HEK293 (cell line): ENCODE data around the gene PRR19.
A peak's percentile ranks its signal among the peaks of the same experiment; 100 is the strongest.

Experiments used
- BCL11A ChIP-seq: fragments of 450-650 bp; formaldehyde crosslinking; IDR thresholded peaks from 2 replicates; pipeline ENCODE4 v1.5.1; 2016; ENCODE audit warnings: low read depth, missing biosample characterization, missing genetic modification characterization
- BCL11B ChIP-seq: fragments of 450-650 bp; formaldehyde crosslinking; IDR thresholded peaks from 2 replicates; pipeline ENCODE4 v1.5.1; 2016; ENCODE audit warnings: low read depth, missing biosample characterization, missing genetic modification characterization
- GLI2 ChIP-seq: fragments of 450-650 bp; formaldehyde crosslinking; IDR thresholded peaks from 2 replicates; pipeline ENCODE4; 2017; ENCODE audit warnings: missing biosample characterization, missing genetic modification characterization, low read depth, borderline replicate concordance
- GLI4 ChIP-seq: fragments of 450-650 bp; formaldehyde crosslinking; IDR thresholded peaks from 2 replicates; pipeline ENCODE4 v1.5.1; 2016; ENCODE audit warnings: missing biosample characterization, missing genetic modification characterization
- HOXD13 ChIP-seq: sonication (generic); formaldehyde crosslinking; IDR thresholded peaks from 2 replicates; pipeline ENCODE4 v1.8.0; 2022; ENCODE audit warnings: missing genetic modification reagents, borderline replicate concordance
- KLF16 ChIP-seq: fragments of 450-650 bp; formaldehyde crosslinking; IDR thresholded peaks from 2 replicates; pipeline ENCODE4 v1.5.1; 2017; ENCODE audit warnings: missing biosample characterization, missing genetic modification characterization
- OVOL3 ChIP-seq: fragments of 450-650 bp; formaldehyde crosslinking; IDR thresholded peaks from 2 replicates; pipeline ENCODE4 v1.5.1; 2016; ENCODE audit warnings: missing biosample characterization, missing genetic modification characterization
- SALL2 ChIP-seq: fragments of 450-650 bp; formaldehyde crosslinking; IDR thresholded peaks from 2 replicates; pipeline ENCODE4 v1.5.0; 2017; ENCODE audit warnings: missing biosample characterization, mild to moderate bottlenecking, missing genetic modification characterization, borderline replicate concordance
- ZFP69B ChIP-seq: fragments of 450-650 bp; formaldehyde crosslinking; IDR thresholded peaks from 2 replicates; pipeline ENCODE4 v1.5.1; 2016; ENCODE audit warnings: missing biosample characterization, missing genetic modification characterization
- ZNF112 ChIP-seq: fragments of 450-650 bp; formaldehyde crosslinking; IDR thresholded peaks from 2 replicates; pipeline ENCODE4 v1.5.0; 2017; ENCODE audit warnings: missing biosample characterization, missing genetic modification characterization
- ZNF146 ChIP-seq: fragments of 450-650 bp; formaldehyde crosslinking; IDR thresholded peaks from 2 replicates; pipeline ENCODE4 v1.5.1; 2016; ENCODE audit warnings: missing biosample characterization, missing genetic modification characterization
- ZNF157 ChIP-seq: fragments of 450-650 bp; formaldehyde crosslinking; IDR thresholded peaks from 2 replicates; pipeline ENCODE4 v1.5.1; 2016; ENCODE audit warnings: missing biosample characterization, missing genetic modification characterization
- ZNF184 ChIP-seq: fragments of 450-650 bp; IDR thresholded peaks from 2 replicates; pipeline ENCODE4 v1.5.1; 2018; ENCODE audit warnings: missing biosample characterization, mild to moderate bottlenecking, missing genetic modification characterization
- ZNF394 ChIP-seq: fragments of 450-650 bp; formaldehyde crosslinking; IDR thresholded peaks from 2 replicates; pipeline ENCODE4 v1.5.1; 2016; ENCODE audit warnings: missing biosample characterization, missing genetic modification characterization, mild to moderate bottlenecking, moderate library complexity, borderline replicate concordance
- ZNF548 ChIP-seq: fragments of 450-650 bp; formaldehyde crosslinking; IDR thresholded peaks from 2 replicates; pipeline ENCODE4 v1.5.1; 2016; ENCODE audit warnings: missing biosample characterization, missing genetic modification characterization
- ZNF610 ChIP-seq: fragments of 450-650 bp; formaldehyde crosslinking; IDR thresholded peaks from 2 replicates; pipeline ENCODE4 v1.5.1; 2016; ENCODE audit warnings: missing biosample characterization, missing genetic modification characterization, borderline replicate concordance
- ZNF664 ChIP-seq: fragments of 450-650 bp; formaldehyde crosslinking; IDR thresholded peaks from 2 replicates; pipeline ENCODE4 v1.5.1; 2016; ENCODE audit warnings: missing biosample characterization, missing genetic modification characterization
- TF ChIP-seq, protein P1 (sequence below): fragments of 450-650 bp; formaldehyde crosslinking; IDR thresholded peaks from 2 replicates; pipeline ENCODE4; 2016; ENCODE audit warnings: missing biosample characterization, missing genetic modification characterization
- TF ChIP-seq, protein P2 (sequence below): fragments of 450-650 bp; formaldehyde crosslinking; IDR thresholded peaks from 2 replicates; pipeline ENCODE4 v1.5.1; 2016; ENCODE audit warnings: missing biosample characterization, missing genetic modification characterization
- TF ChIP-seq, protein P3 (sequence below): fragments of 450-650 bp; formaldehyde crosslinking; IDR thresholded peaks from 2 replicates; pipeline ENCODE4 v1.5.1; 2016; ENCODE audit warnings: missing biosample characterization, missing genetic modification characterization
- TF ChIP-seq, protein P4 (sequence below): fragments of 450-650 bp; formaldehyde crosslinking; IDR thresholded peaks from 2 replicates; pipeline ENCODE4 v1.5.1; 2016; ENCODE audit warnings: missing biosample characterization, missing genetic modification characterization
- TF ChIP-seq, protein P5 (sequence below): fragments of 450-650 bp; formaldehyde crosslinking; IDR thresholded peaks from 2 replicates; pipeline ENCODE4 v1.5.1; 2017; ENCODE audit warnings: missing biosample characterization, missing genetic modification characterization
- TF ChIP-seq, protein P6 (sequence below): fragments of 450-650 bp; formaldehyde crosslinking; conservative IDR thresholded peaks from 2 replicates; pipeline ENCODE4 v1.5.1; 2016; ENCODE audit warnings: low read depth, missing biosample characterization, missing genetic modification characterization
- TF ChIP-seq, protein P7 (sequence below): fragments of 450-650 bp; formaldehyde crosslinking; IDR thresholded peaks from 2 replicates; pipeline ENCODE4 v1.5.1; 2016; ENCODE audit warnings: missing biosample characterization, missing genetic modification characterization
- TF ChIP-seq, protein P8 (sequence below): fragments of 450-650 bp; formaldehyde crosslinking; IDR thresholded peaks from 2 replicates; pipeline ENCODE4 v1.5.1; 2017; ENCODE audit warnings: missing biosample characterization, missing genetic modification characterization

The PRR19 gene

DNA sequence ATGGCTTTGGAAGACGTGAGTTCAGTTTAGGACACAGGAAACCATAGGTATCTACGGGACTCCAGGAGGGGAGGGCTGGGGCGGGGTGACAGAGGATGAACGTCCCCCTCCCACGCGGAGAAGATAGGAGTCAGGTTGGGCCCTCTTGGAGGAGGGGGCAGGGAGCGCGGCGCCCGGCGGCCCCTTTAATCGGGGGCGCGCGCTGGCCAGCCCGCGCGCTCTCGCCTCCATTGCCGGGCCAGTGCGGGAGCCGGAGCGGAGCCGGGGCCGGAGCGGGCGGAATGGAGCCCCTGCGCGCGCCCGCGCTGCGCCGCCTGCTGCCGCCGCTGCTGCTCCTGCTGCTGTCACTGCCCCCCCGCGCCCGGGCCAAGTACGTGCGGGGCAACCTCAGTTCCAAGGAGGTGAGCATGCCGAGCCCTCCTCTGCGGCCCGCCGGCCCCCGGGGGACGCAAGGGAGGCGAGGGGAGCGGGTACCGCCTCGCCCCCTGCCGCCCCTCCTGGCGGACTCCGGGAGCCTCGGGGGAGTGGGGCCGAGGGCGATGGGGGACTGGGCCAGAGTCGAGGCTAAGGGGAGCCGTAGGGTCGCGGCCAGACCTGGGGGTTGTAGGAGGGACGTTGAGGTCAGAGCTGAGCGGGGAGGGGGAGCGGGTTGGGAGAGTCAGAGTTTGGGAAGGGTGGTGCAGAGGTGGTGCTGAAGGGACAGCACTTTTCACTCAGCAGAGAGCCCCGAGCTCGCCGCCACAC lies 11.3 kb downstream of the PRR19 start, which contains the start of gene TMEM145 (continued):
- TF ChIP-seq, protein P1, sequence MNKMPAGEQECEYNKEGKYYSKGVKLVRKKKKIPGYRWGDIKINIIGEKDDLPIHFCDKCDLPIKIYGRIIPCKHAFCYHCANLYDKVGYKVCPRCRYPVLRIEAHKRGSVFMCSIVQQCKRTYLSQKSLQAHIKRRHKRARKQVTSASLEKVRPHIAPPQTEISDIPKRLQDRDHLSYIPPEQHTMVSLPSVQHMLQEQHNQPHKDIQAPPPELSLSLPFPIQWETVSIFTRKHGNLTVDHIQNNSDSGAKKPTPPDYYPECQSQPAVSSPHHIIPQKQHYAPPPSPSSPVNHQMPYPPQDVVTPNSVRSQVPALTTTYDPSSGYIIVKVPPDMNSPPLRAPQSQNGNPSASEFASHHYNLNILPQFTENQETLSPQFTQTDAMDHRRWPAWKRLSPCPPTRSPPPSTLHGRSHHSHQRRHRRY (tag by site-specific recombination), result no peak
- TF ChIP-seq ZNF146 (no peak), BCL11B (tag by site-specific recombination) (peak; percentile 74; the same call in 1 of the 2 replicates), ZNF112 (tag by site-specific recombination) (no peak), ZNF394 (tag by site-specific recombination) (no peak), ZNF610 (no peak), OVOL3 (tag by site-specific recombination) (no peak), ZNF157 (tag by site-specific recombination) (no peak), GLI4 (tag by site-specific recombination) (no peak), HOXD13 (CRISPR knock-in tag) (no peak), ZNF664 (tag by site-specific recombination) (no peak), SALL2 (no peak), GLI2 (tag by site-specific recombination) (no peak), ZFP69B (tag by site-specific recombination) (peak; percentile 87), ZNF184 (tag by site-specific recombination) (no peak), KLF16 (peak; percentile 44; the same call in 1 of the 2 replicates), BCL11A (tag by site-specific recombination) (no peak), ZNF548 (tag by site-specific recombination) (no peak)
- TF ChIP-seq, protein P2, sequence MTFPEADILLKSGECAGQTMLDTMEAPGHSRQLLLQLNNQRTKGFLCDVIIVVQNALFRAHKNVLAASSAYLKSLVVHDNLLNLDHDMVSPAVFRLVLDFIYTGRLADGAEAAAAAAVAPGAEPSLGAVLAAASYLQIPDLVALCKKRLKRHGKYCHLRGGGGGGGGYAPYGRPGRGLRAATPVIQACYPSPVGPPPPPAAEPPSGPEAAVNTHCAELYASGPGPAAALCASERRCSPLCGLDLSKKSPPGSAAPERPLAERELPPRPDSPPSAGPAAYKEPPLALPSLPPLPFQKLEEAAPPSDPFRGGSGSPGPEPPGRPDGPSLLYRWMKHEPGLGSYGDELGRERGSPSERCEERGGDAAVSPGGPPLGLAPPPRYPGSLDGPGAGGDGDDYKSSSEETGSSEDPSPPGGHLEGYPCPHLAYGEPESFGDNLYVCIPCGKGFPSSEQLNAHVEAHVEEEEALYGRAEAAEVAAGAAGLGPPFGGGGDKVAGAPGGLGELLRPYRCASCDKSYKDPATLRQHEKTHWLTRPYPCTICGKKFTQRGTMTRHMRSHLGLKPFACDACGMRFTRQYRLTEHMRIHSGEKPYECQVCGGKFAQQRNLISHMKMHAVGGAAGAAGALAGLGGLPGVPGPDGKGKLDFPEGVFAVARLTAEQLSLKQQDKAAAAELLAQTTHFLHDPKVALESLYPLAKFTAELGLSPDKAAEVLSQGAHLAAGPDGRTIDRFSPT, result no peak; the same call in 1 of the 2 replicates
- TF ChIP-seq, protein P3, sequence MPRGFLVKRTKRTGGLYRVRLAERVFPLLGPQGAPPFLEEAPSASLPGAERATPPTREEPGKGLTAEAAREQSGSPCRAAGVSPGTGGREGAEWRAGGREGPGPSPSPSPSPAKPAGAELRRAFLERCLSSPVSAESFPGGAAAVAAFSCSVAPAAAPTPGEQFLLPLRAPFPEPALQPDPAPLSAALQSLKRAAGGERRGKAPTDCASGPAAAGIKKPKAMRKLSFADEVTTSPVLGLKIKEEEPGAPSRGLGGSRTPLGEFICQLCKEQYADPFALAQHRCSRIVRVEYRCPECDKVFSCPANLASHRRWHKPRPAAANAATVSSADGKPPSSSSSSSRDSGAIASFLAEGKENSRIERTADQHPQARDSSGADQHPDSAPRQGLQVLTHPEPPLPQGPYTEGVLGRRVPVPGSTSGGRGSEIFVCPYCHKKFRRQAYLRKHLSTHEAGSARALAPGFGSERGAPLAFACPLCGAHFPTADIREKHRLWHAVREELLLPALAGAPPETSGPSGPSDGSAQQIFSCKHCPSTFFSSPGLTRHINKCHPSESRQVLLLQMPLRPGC, result no peak
- TF ChIP-seq, protein P4, sequence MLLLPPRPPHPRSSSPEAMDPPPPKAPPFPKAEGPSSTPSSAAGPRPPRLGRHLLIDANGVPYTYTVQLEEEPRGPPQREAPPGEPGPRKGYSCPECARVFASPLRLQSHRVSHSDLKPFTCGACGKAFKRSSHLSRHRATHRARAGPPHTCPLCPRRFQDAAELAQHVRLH, result no peak
- TF ChIP-seq, protein P5, sequence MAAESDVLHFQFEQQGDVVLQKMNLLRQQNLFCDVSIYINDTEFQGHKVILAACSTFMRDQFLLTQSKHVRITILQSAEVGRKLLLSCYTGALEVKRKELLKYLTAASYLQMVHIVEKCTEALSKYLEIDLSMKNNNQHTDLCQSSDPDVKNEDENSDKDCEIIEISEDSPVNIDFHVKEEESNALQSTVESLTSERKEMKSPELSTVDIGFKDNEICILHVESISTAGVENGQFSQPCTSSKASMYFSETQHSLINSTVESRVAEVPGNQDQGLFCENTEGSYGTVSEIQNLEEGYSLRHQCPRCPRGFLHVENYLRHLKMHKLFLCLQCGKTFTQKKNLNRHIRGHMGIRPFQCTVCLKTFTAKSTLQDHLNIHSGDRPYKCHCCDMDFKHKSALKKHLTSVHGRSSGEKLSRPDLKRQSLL (tag by site-specific recombination), result peak; percentile 80
- TF ChIP-seq, protein P6, sequence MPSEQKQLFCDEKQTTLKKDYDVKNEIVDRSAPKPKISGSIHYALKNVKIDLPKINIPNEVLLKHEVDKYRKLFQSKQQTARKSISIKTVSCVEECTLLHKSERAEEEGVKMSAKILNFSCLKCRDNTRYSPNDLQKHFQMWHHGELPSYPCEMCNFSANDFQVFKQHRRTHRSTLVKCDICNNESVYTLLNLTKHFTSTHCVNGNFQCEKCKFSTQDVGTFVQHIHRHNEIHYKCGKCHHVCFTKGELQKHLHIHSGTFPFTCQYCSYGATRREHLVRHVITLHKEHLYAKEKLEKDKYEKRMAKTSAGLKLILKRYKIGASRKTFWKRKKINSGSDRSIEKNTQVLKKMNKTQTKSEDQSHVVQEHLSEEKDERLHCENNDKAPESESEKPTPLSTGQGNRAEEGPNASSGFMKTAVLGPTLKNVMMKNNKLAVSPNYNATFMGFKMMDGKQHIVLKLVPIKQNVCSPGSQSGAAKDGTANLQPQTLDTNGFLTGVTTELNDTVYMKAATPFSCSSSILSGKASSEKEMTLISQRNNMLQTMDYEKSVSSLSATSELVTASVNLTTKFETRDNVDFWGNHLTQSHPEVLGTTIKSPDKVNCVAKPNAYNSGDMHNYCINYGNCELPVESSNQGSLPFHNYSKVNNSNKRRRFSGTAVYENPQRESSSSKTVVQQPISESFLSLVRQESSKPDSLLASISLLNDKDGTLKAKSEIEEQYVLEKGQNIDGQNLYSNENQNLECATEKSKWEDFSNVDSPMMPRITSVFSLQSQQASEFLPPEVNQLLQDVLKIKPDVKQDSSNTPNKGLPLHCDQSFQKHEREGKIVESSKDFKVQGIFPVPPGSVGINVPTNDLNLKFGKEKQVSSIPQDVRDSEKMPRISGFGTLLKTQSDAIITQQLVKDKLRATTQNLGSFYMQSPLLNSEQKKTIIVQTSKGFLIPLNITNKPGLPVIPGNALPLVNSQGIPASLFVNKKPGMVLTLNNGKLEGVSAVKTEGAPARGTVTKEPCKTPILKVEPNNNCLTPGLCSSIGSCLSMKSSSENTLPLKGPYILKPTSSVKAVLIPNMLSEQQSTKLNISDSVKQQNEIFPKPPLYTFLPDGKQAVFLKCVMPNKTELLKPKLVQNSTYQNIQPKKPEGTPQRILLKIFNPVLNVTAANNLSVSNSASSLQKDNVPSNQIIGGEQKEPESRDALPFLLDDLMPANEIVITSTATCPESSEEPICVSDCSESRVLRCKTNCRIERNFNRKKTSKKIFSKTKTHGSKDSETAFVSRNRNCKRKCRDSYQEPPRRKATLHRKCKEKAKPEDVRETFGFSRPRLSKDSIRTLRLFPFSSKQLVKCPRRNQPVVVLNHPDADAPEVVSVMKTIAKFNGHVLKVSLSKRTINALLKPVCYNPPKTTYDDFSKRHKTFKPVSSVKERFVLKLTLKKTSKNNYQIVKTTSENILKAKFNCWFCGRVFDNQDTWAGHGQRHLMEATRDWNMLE (tag by site-specific recombination), result no peak
- TF ChIP-seq, protein P7, sequence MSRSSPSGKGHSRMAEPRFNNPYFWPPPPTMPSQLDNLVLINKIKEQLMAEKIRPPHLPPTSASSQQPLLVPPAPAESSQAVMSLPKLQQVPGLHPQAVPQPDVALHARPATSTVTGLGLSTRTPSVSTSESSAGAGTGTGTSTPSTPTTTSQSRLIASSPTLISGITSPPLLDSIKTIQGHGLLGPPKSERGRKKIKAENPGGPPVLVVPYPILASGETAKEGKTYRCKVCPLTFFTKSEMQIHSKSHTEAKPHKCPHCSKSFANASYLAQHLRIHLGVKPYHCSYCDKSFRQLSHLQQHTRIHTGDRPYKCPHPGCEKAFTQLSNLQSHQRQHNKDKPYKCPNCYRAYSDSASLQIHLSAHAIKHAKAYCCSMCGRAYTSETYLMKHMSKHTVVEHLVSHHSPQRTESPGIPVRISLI (tag by site-specific recombination), result no peak
- TF ChIP-seq, protein P8, sequence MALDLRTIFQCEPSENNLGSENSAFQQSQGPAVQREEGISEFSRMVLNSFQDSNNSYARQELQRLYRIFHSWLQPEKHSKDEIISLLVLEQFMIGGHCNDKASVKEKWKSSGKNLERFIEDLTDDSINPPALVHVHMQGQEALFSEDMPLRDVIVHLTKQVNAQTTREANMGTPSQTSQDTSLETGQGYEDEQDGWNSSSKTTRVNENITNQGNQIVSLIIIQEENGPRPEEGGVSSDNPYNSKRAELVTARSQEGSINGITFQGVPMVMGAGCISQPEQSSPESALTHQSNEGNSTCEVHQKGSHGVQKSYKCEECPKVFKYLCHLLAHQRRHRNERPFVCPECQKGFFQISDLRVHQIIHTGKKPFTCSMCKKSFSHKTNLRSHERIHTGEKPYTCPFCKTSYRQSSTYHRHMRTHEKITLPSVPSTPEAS (tag by site-specific recombination), result no peak
